H1 (cell line): ENCODE measurements around the gene COL11A2. TPM values are rescaled to one million over a fixed set of nuclear protein-coding genes. Genes with fewer than 3 reads are reported as not detected.

Source experiments
- CTCF ChIA-PET: fragments of 300-600 bp; sonication (Branson Sonifier 250); formaldehyde crosslinking; loops from one replicate; lab custom pipeline; 2021; ENCODE audit not compliant: partially characterized antibody; lab: Charles Lee
- POLR2A ChIA-PET: fragments of 300-600 bp; sonication (Branson Sonifier 250); formaldehyde crosslinking; loops from one replicate; lab custom pipeline; 2021; ENCODE audit warnings: inconsistent platforms; ENCODE audit not compliant: partially characterized antibody; lab: Charles Lee
- DNase-seq, 2 experiments: peaks; one replicate each; pipeline versions ENCODE4 v3.0.0 to v3.0.0-alpha.2; 2010 to 2022; ENCODE audit warnings: low spot score in 2 of 2, low read depth in 1 of 2, mixed read lengths in 1 of 2
- FAIRE-seq: peaks from 2 replicates; lab custom pipeline; 2011; peaks lifted over from hg19 to GRCh38; lab: Jason Lieb, UNC
- H2AFZ ChIP-seq: 2 replicates; pipeline ENCODE4 v1.8.1; 2012; ENCODE audit warnings: low read length, inconsistent platforms
- H2AK5ac ChIP-seq: 2 replicates; pipeline ENCODE4 v1.6.1; 2013; ENCODE audit warnings: low read depth, low read length
- H2BK120ac ChIP-seq: replicated peaks from 2 replicates; pipeline ENCODE3; 2013; ENCODE audit warnings: low read depth, low read length, inconsistent platforms
- H2BK12ac ChIP-seq: 2 replicates; pipeline ENCODE4 v1.6.1; 2013; ENCODE audit warnings: low read depth, low read length
- H2BK15ac ChIP-seq: 2 replicates; pipeline ENCODE4 v1.6.1; 2013; ENCODE audit warnings: low read length
- H2BK20ac ChIP-seq: 2 replicates; pipeline ENCODE4 v1.6.1; 2013; ENCODE audit warnings: low read length
- H2BK5ac ChIP-seq: 2 replicates; pipeline ENCODE4 v1.6.1; 2013; ENCODE audit warnings: low read depth, low read length
- H3K14ac ChIP-seq: 2 replicates; pipeline ENCODE4 v1.6.1; 2013; ENCODE audit warnings: inconsistent platforms; ENCODE audit not compliant: insufficient read length
- H3K18ac ChIP-seq: 2 replicates; pipeline ENCODE4 v1.6.1; 2013; ENCODE audit warnings: low read length; ENCODE audit errors: extremely low read depth
- H3K23ac ChIP-seq: 2 replicates; pipeline ENCODE4 v1.6.1; 2013; ENCODE audit warnings: inconsistent platforms; ENCODE audit not compliant: insufficient read length
- H3K23me2 ChIP-seq: 2 replicates; pipeline ENCODE4 v1.6.1; 2013; ENCODE audit warnings: low read depth, low read length
- H3K27ac ChIP-seq: 2 replicates; pipeline ENCODE4 v1.6.1; 2011; ENCODE audit warnings: low read depth, low read length, inconsistent platforms
- H3K27me3 ChIP-seq, 4 experiments: replicated peaks in 1 of 4; 1 replicate in 1 of 4; 2 replicates in 3 of 4; pipeline versions ENCODE4 v1.6.1 to v1.8.1; 2011 to 2013; ENCODE audit warnings: low read length in 3 of 4, mild to moderate bottlenecking in 3 of 4, inconsistent platforms in 2 of 4, mixed read lengths in 2 of 4, moderate library complexity in 1 of 4; ENCODE audit not compliant: control insufficient read depth in 3 of 4, insufficient read depth in 3 of 4; ENCODE audit errors: extremely low read depth in 1 of 4
- H3K36me3 ChIP-seq, 4 experiments: 2 replicates each; pipeline versions ENCODE4 v1.6.1 to v1.8.1; 2011 to 2013; ENCODE audit warnings: mild to moderate bottlenecking in 4 of 4, low read length in 3 of 4, moderate library complexity in 2 of 4, control low read depth in 1 of 4, inconsistent platforms in 1 of 4; ENCODE audit not compliant: insufficient read depth in 4 of 4, control insufficient read depth in 2 of 4
- H3K4ac ChIP-seq: replicated peaks from 2 replicates; pipeline ENCODE3; 2013; ENCODE audit warnings: low read length, low read depth, mixed read lengths, inconsistent platforms; ENCODE audit not compliant: insufficient read length
- H3K4me1 ChIP-seq, 4 experiments: replicated peaks in 1 of 4; 1 replicate in 1 of 4; 2 replicates in 3 of 4; pipeline versions ENCODE4 v1.6.1 to v1.8.1; 2011 to 2013; ENCODE audit warnings: low read length in 3 of 4, inconsistent platforms in 2 of 4, mixed read lengths in 1 of 4; ENCODE audit not compliant: insufficient read depth in 4 of 4, control insufficient read depth in 3 of 4
- H3K4me2 ChIP-seq, 2 experiments: 2 replicates each; pipeline versions ENCODE4 v1.6.1 to v1.8.1; 2011 to 2013; ENCODE audit warnings: low read depth in 2 of 2, low read length in 2 of 2, control low read depth in 1 of 2, inconsistent platforms in 1 of 2, mild to moderate bottlenecking in 1 of 2; ENCODE audit not compliant: insufficient read depth in 1 of 2
- H3K4me3 ChIP-seq, 4 experiments: fragments of 200-600, 300-600 bp in 1 of 4; sonication (generic), shearing (Covaris generic), sonication (Bioruptor Twin) in 1 of 4; 2 replicates each; pipeline versions ENCODE4 v1.5.1 to v1.8.1; 2011 to 2016; ENCODE audit warnings: low read length in 4 of 4, low read depth in 3 of 4, control low read depth in 2 of 4, inconsistent platforms in 2 of 4, mild to moderate bottlenecking in 2 of 4, mixed read lengths in 1 of 4, moderate library complexity in 1 of 4; ENCODE audit not compliant: insufficient read depth in 2 of 4; ENCODE audit errors: extremely low read depth in 1 of 4
- H3K56ac ChIP-seq: replicated peaks from 2 replicates; pipeline ENCODE3; 2013; ENCODE audit warnings: low read depth, mild to moderate bottlenecking, mixed read lengths, low read length, inconsistent platforms; ENCODE audit not compliant: insufficient read length
- H3K79me1 ChIP-seq: 2 replicates; pipeline ENCODE4 v1.6.1; 2013; ENCODE audit warnings: low read depth, low read length, control low read depth
- H3K79me2 ChIP-seq, 2 experiments: 2 replicates each; pipeline versions ENCODE4 v1.6.1 to v1.8.1; 2012 to 2013; ENCODE audit warnings: low read length in 2 of 2, mild to moderate bottlenecking in 2 of 2, inconsistent platforms in 1 of 2; ENCODE audit not compliant: insufficient read depth in 2 of 2, control insufficient read depth in 1 of 2
- H3K9ac ChIP-seq, 4 experiments: replicated peaks in 1 of 4; 1 replicate in 1 of 4; 2 replicates in 3 of 4; pipeline versions ENCODE4 v1.6.1 to v1.8.1; 2011 to 2013; ENCODE audit warnings: low read depth in 3 of 4, low read length in 3 of 4, control low read depth in 2 of 4, mild to moderate bottlenecking in 2 of 4, moderate library complexity in 2 of 4, inconsistent platforms in 1 of 4; ENCODE audit errors: extremely low read depth in 1 of 4
- H3K9me3 ChIP-seq, 2 experiments: 2 replicates each; pipeline versions ENCODE4 v1.6.1 to v1.8.1; 2012 to 2013; ENCODE audit warnings: mild to moderate bottlenecking in 2 of 2, moderate library complexity in 2 of 2, control low read depth in 1 of 2, inconsistent platforms in 1 of 2, low read depth in 1 of 2, low read length in 1 of 2, mixed read lengths in 1 of 2; ENCODE audit not compliant: insufficient read depth in 2 of 2
- H4K20me1 ChIP-seq, 2 experiments: replicated peaks in 1 of 2; 2 replicates each; pipeline versions ENCODE3 to v1.8.1; 2011 to 2013; ENCODE audit warnings: inconsistent platforms in 2 of 2, low read length in 2 of 2, mild to moderate bottlenecking in 1 of 2; ENCODE audit not compliant: insufficient read depth in 2 of 2, control insufficient read depth in 1 of 2
- H4K5ac ChIP-seq: 2 replicates; pipeline ENCODE4 v1.6.1; 2013; ENCODE audit warnings: low read length, low read depth, mixed read lengths, inconsistent platforms; ENCODE audit not compliant: insufficient read length
- H4K8ac ChIP-seq: 2 replicates; pipeline ENCODE4 v1.8.0; 2013; ENCODE audit warnings: mild to moderate bottlenecking, moderate library complexity, low read length, inconsistent platforms; ENCODE audit not compliant: insufficient read depth; ENCODE audit errors: extremely low read depth
- H4K91ac ChIP-seq: replicated peaks from 2 replicates; pipeline ENCODE3; 2013; ENCODE audit warnings: low read length, mixed read lengths, inconsistent platforms; ENCODE audit not compliant: insufficient read length
- ATF2 ChIP-seq: IDR thresholded peaks from 2 replicates; pipeline ENCODE4 v1.6.1; 2012; ENCODE audit warnings: low read length, inconsistent platforms
- BCL11A ChIP-seq, 2 experiments: IDR thresholded peaks; one replicate each; pipeline ENCODE4 v1.6.1; 2011; ENCODE audit warnings: low read depth in 2 of 2, low read length in 2 of 2, mild to moderate bottlenecking in 2 of 2
- CHD1 ChIP-seq: IDR thresholded peaks from 2 replicates; pipeline ENCODE4 v1.6.1; 2012; ENCODE audit warnings: low read depth, low read length, improper control_type of control experiment
- CHD2 ChIP-seq: IDR thresholded peaks from 2 replicates; pipeline ENCODE4 v1.6.1; 2012; ENCODE audit warnings: low read length, improper control_type of control experiment
- CTBP2 ChIP-seq: IDR thresholded peaks from 2 replicates; pipeline ENCODE4 v1.7.0; 2011; ENCODE audit warnings: borderline replicate concordance, mild to moderate bottlenecking, moderate library complexity, mixed read lengths, low read length; ENCODE audit not compliant: insufficient read depth, insufficient read length
- EP300 ChIP-seq, 2 experiments: IDR thresholded peaks; 1 replicate in 1 of 2; 2 replicates in 1 of 2; pipeline ENCODE4 v1.6.1; 2011 to 2012; ENCODE audit warnings: low read depth in 2 of 2, low read length in 2 of 2, mild to moderate bottlenecking in 2 of 2, borderline replicate concordance in 1 of 2, inconsistent platforms in 1 of 2, moderate library complexity in 1 of 2
- EZH2 ChIP-seq: fragments of 200-600 bp; sonication (generic); IDR thresholded peaks from 2 replicates; pipeline ENCODE4 v1.7.1; 2012; ENCODE audit warnings: low read depth, mild to moderate bottlenecking, moderate library complexity, low read length, inconsistent platforms; ENCODE audit not compliant: severe bottlenecking
- KDM4A ChIP-seq: IDR thresholded peaks from one replicate; pipeline ENCODE4 v1.7.1; 2012; ENCODE audit warnings: low read depth, mild to moderate bottlenecking, moderate library complexity, low read length, inconsistent platforms; ENCODE audit not compliant: severe bottlenecking
- MAX ChIP-seq: IDR thresholded peaks from 2 replicates; pipeline ENCODE4 v1.6.1; 2012; ENCODE audit warnings: inconsistent platforms
- TCF12 ChIP-seq: IDR thresholded peaks from 2 replicates; pipeline ENCODE4 v1.6.1; 2011; ENCODE audit warnings: low read depth, mild to moderate bottlenecking, low read length
- YY1 ChIP-seq: IDR thresholded peaks from 2 replicates; pipeline ENCODE4 v1.6.1; 2011; ENCODE audit warnings: low read depth, mild to moderate bottlenecking, low read length
- WGBS, 2 experiments: shearing (Covaris generic) in 1 of 2; methylation state at CpG; one replicate each; pipeline versions ENCODE4 v1.1.6 to v1.1.7; 2013 to 2015; ENCODE audit warnings: low lambda C conversion rate in 2 of 2, mixed read lengths in 2 of 2, inconsistent platforms in 1 of 2, low coverage in 1 of 2, missing lambda C conversion rate in 1 of 2; ENCODE audit not compliant: insufficient replicate concordance in 2 of 2, insufficient coverage in 1 of 2, insufficient read length in 1 of 2; ENCODE audit errors: extremely low coverage in 1 of 2, missing lambda C conversion rate in 1 of 2; 5-methylcytosine and 5-hydroxymethylcytosine counted together
- polyA plus RNA-seq, 7 experiments: library from polyadenylated mRNA; depleted of rRNA in 3 of 7; stranded (reverse) in 5 of 7; unstranded in 2 of 7; fragments of >200 nt in 5 of 7; fragments of 200-250 nt in 2 of 7; gene quantifications; 1 replicate in 5 of 7; 2 replicates in 1 of 7; 4 replicates in 1 of 7; pipeline versions ENCODE4 v1.2.1 to v1.2.3, GENCODE V29; 2011 to 2013; ENCODE audit warnings: missing spikeins in 2 of 7, mixed read lengths in 2 of 7
- total RNA-seq: library from RNA; stranded (reverse); fragmentation: NEBNext Ultra II Directional; extraction: Animal tissue kit (Norgen Biotek cat#: 25700); gene quantifications from 2 replicates; pipeline ENCODE4 v1.2.1, GENCODE V29; 2021

COL11A2 gene
- total and polyA plus RNA-seq, 2 of the 8 experiments (the other 6 are each of a cell fraction or from before 2014, with no cell fraction given), result 2.8 to 3.8 TPM

GRCh38 chr6:33164176-33164575 is 28.1 kb downstream of the COL11A2 start:
- Histone ChIP-seq H3K9me3 (no peaks in the 10 kb centered on the region), H2BK5ac (no peak overlapping the region), H3K4ac (no peak overlapping the region), H3K27ac (no peak overlapping the region), H4K20me1 (no peaks in the 10 kb centered on the region), H3K18ac (no peak overlapping the region), H3K4me2 (no peak overlapping the region), H2BK20ac (no peak overlapping the region), H2BK15ac (no peak overlapping the region), H3K23me2 (peaks cover 7% of the 10 kb centered on the region; the same call in 1 of the 2 replicates), H3K4me1 (peaks cover 0 to 6% (median 2%) of the 10 kb centered on the region in 4 experiments; a peak in 6 of 7 replicates), H3K27me3 (peaks cover 0 to 8% (median 2%) of the 10 kb centered on the region in 4 experiments; a peak in 4 of 7 replicates), H4K8ac (peak overlapping the region; percentile 43; the same call in 1 of the 2 replicates), H3K9ac (no peak overlapping the region), H2AK5ac (no peak overlapping the region), H4K5ac (no peak overlapping the region), H3K4me3 (no peak overlapping the region), H2BK120ac (no peak overlapping the region), H2BK12ac (peak overlapping the region; percentile 39; the same call in 1 of the 2 replicates), H3K56ac (no peak overlapping the region), H3K79me1 (no peaks in the 10 kb centered on the region), H3K23ac (no peak overlapping the region), H4K91ac (no peak overlapping the region), H3K14ac (no peak overlapping the region), H2AFZ (no peak overlapping the region), H3K36me3 (no peaks in the 10 kb centered on the region), H3K79me2 (no peaks in the 10 kb centered on the region)
- ChIA-PET POLR2A (interaction anchor here (1.2 to 4.0 kb wide), 6 partner anchors 14 to 192 kb away, joined by 3 to 22 read pairs (median 4); partner anchors contain the start of gene COL11A2), CTCF (interaction anchor here (0.8 to 9.5 kb wide), 12 partner anchors 10 to 179 kb away, joined by 3 to 74 read pairs (median 5); no protein-coding TSS in a partner anchor)
- no peak for DNase-seq
- WGBS, 2 experiments, result 82% methylated on average over 9 of the region's 10 CpGs; no CpG with 5 or more reads in 1 of the 2 experiments
- no peak for FAIRE-seq
- TF ChIP-seq YY1 (no peak), ATF2 (no peak), CTBP2 (no peak), EZH2 (no peak), EP300 (IDR thresholded peaks at IDR 0.05; ENCODE audit: borderline replicate concordance in 1 of 2, low read depth in 2 of 2, low read length in 2 of 2) (no peak), CHD1 (no peak), BCL11A (IDR thresholded peaks at IDR 0.05; ENCODE audit: low read depth in 2 of 2, low read length in 2 of 2) (no peak), CHD2 (no peak), KDM4A (no peak), MAX (no peak), TCF12 (no peak)
